Measurements from ENCODE around the gene SP5. TPM values are rescaled to one million over a fixed set of nuclear protein-coding genes. Genes with fewer than 3 reads are reported as not detected.
"Not testable (repeated sequence)": the region's sequence is repeated elsewhere in the genome, so short reads cannot be mapped to it uniquely, and the experiment has no call there.

SP5 gene
- total RNA-seq, 6 experiments from 2014 or later, result not detected

- H3K36me3 Mint-ChIP-seq (ENCODE audit: low read depth), result no peaks in the 10 kb centered on the region
- peaks cover 7% of the 10 kb centered on the region for H3K4me1 Mint-ChIP-seq (ENCODE audit: low read depth)
- H3K9me3 Mint-ChIP-seq, result no peaks in the 10 kb centered on the region
- H3K4me3 Mint-ChIP-seq, result peak overlapping the region; percentile 24; the same call in 1 of the 2 replicates
- H3K27me3 Mint-ChIP-seq (ENCODE audit: insufficient read depth), result no peaks in the 10 kb centered on the region; the same call in 1 of the 2 replicates
- no peak overlapping the region for H3K27ac Mint-ChIP-seq
- peak; percentile 42 for DNase-seq
- no peak for TF ChIP-seq CTCF (IDR thresholded peaks at IDR 0.05)
These were observed 32.8 kb downstream of the SP5 start for GRCh38 chr2:170747921-170748320.

GRCh38 chr2:170751555-170751954, 36.4 kb downstream of the SP5 start:
- H3K36me3 Mint-ChIP-seq (ENCODE audit: low read depth); H3K4me3 Mint-ChIP-seq; H3K4me1 Mint-ChIP-seq (ENCODE audit: low read depth); H3K27ac Mint-ChIP-seq; H3K9me3 Mint-ChIP-seq; DNase-seq; H3K27me3 Mint-ChIP-seq (ENCODE audit: insufficient read depth): not testable (repeated sequence)

- no peak overlapping the region for H3K27ac Mint-ChIP-seq
- TF ChIP-seq CTCF (IDR thresholded peaks at IDR 0.05), result no peak
These were observed 46.4 kb downstream of the SP5 start for GRCh38 chr2:170761572-170761971.

GRCh38 chr2:170762760-170763159, 47.6 kb downstream of the SP5 start:
- H3K4me1 Mint-ChIP-seq (ENCODE audit: low read depth), result no peaks in the 10 kb centered on the region
- TF ChIP-seq CTCF (IDR thresholded peaks at IDR 0.05), result no peak

More at GRCh38 chr2:170761572-170761971, 46.4 kb downstream of the SP5 start:
- no peaks in the 10 kb centered on the region for H3K9me3 Mint-ChIP-seq
- DNase-seq, result no peak
- no peaks in the 10 kb centered on the region for H3K4me1 Mint-ChIP-seq (ENCODE audit: low read depth)
- H3K27me3 Mint-ChIP-seq (ENCODE audit: insufficient read depth), result no peaks in the 10 kb centered on the region; the same call in 1 of the 2 replicates
- H3K4me3 Mint-ChIP-seq, result no peak overlapping the region
- H3K36me3 Mint-ChIP-seq (ENCODE audit: low read depth), result no peaks in the 10 kb centered on the region

GRCh38 chr2:170763232-170763631, 48.1 kb downstream of the SP5 start:
- no peaks in the 10 kb centered on the region; the same call in 1 of the 2 replicates for H3K27me3 Mint-ChIP-seq (ENCODE audit: insufficient read depth)
- TF ChIP-seq CTCF (IDR thresholded peaks at IDR 0.05), result no peak
- DNase-seq, result no peak
- H3K36me3 Mint-ChIP-seq (ENCODE audit: low read depth), result no peaks in the 10 kb centered on the region
- no peak overlapping the region for H3K4me3 Mint-ChIP-seq
- H3K27ac Mint-ChIP-seq, result no peak overlapping the region
- no peaks in the 10 kb centered on the region for H3K4me1 Mint-ChIP-seq (ENCODE audit: low read depth)
- no peaks in the 10 kb centered on the region for H3K9me3 Mint-ChIP-seq

More at GRCh38 chr2:170762760-170763159, 47.6 kb downstream of the SP5 start:
- Mint-ChIP-seq H3K27ac (no peak overlapping the region), H3K4me3 (no peak overlapping the region), H3K36me3 (ENCODE audit: low read depth) (no peaks in the 10 kb centered on the region), H3K27me3 (ENCODE audit: insufficient read depth) (no peaks in the 10 kb centered on the region; the same call in 1 of the 2 replicates), H3K9me3 (no peaks in the 10 kb centered on the region)
- no peak for DNase-seq

GRCh38 chr2:170764880-170765261, 49.7 kb downstream of the SP5 start:
- no peak for TF ChIP-seq CTCF (IDR thresholded peaks at IDR 0.05)
- no peaks in the 10 kb centered on the region; the same call in 1 of the 2 replicates for H3K4me1 Mint-ChIP-seq (ENCODE audit: low read depth)
- no peaks in the 10 kb centered on the region; the same call in 1 of the 2 replicates for H3K27me3 Mint-ChIP-seq (ENCODE audit: insufficient read depth)
- no peak overlapping the region for H3K27ac Mint-ChIP-seq
- no peak for DNase-seq
- H3K9me3 Mint-ChIP-seq, result no peaks in the 10 kb centered on the region
- H3K36me3 Mint-ChIP-seq (ENCODE audit: low read depth), result no peaks in the 10 kb centered on the region
- no peak overlapping the region for H3K4me3 Mint-ChIP-seq
